Measurements from ENCODE around the gene CTIF. TPM values are rescaled to one million over a fixed set of nuclear protein-coding genes. Genes with fewer than 3 reads are reported as not detected.

The CTIF gene
- total and polyA plus RNA-seq, 4 donors: 12.2 to 45.7 (median 32.6) TPM

- Histone ChIP-seq H3K9ac (ENCODE audit: insufficient read depth in 1 of 2, low read length in 2 of 2) (no peak overlapping the region), H3K9me3 (ENCODE audit: control insufficient read depth in 4 of 4, insufficient read depth in 3 of 4, low read length in 3 of 4) (no peaks in the 10 kb centered on the region), H3K4me3 (no peak overlapping the region), H3K4me1 (ENCODE audit: control insufficient read depth in 5 of 5, insufficient read depth in 5 of 5, low read length in 5 of 5) (peaks cover 0 to 32% (median 19%) of the 10 kb centered on the region in 5 donors), H3K27ac (ENCODE audit: low read depth in 1 of 2, low read length in 1 of 2) (no peak overlapping the region), H3K27me3 (ENCODE audit: control insufficient read depth in 3 of 3, insufficient read depth in 3 of 3, low read length in 2 of 3) (no peaks in the 10 kb centered on the region), H3K36me3 (ENCODE audit: control insufficient read depth in 4 of 4, insufficient read depth in 4 of 4, low read length in 4 of 4) (no peaks in the 10 kb centered on the region)
- no peak for ATAC-seq (ENCODE audit: insufficient read depth, low FRiP score)
- no peak for DNase-seq
- no peak for TF ChIP-seq CTCF (IDR thresholded peaks at IDR 0.05; ENCODE audit: control extremely low read depth, extremely low read depth)
- WGBS, 2 donors: 97 to 99% methylated on average over 4 of the region's 4 CpGs
These were observed 352.9 kb downstream of the CTIF start for GRCh38 chr18:48891721-48892120.

- Histone ChIP-seq H3K9me3 (ENCODE audit: control insufficient read depth in 4 of 4, insufficient read depth in 3 of 4, low read length in 3 of 4) (no peaks in the 10 kb centered on the region), H3K4me3 (no peak overlapping the region), H3K27ac (ENCODE audit: low read depth in 1 of 2, low read length in 1 of 2) (no peak overlapping the region), H3K4me1 (ENCODE audit: control insufficient read depth in 5 of 5, insufficient read depth in 5 of 5, low read length in 5 of 5) (peaks cover 0 to 32% (median 17%) of the 10 kb centered on the region in 5 donors), H3K36me3 (ENCODE audit: control insufficient read depth in 4 of 4, insufficient read depth in 4 of 4, low read length in 4 of 4) (no peaks in the 10 kb centered on the region), H3K27me3 (ENCODE audit: control insufficient read depth in 3 of 3, insufficient read depth in 3 of 3, low read length in 2 of 3) (no peaks in the 10 kb centered on the region), H3K9ac (ENCODE audit: insufficient read depth in 1 of 2, low read length in 2 of 2) (no peak overlapping the region)
- no peak for TF ChIP-seq CTCF (IDR thresholded peaks at IDR 0.05; ENCODE audit: control extremely low read depth, extremely low read depth)
- DNase-seq (no peak), ATAC-seq (ENCODE audit: insufficient read depth, low FRiP score) (no peak)
- WGBS, 2 donors: 92 to 95% methylated on average over 22 of the region's 22 CpGs
These were observed 353.5 kb downstream of the CTIF start for GRCh38 chr18:48892146-48892855.

GRCh38 chr18:48893061-48893607 is 354.3 kb downstream of the CTIF start:
- ATAC-seq (ENCODE audit: insufficient read depth, low FRiP score): no peak
- Histone ChIP-seq H3K9ac (ENCODE audit: insufficient read depth in 1 of 2, low read length in 2 of 2) (no peak overlapping the region), H3K27me3 (ENCODE audit: control insufficient read depth in 3 of 3, insufficient read depth in 3 of 3, low read length in 2 of 3) (no peaks in the 10 kb centered on the region), H3K4me3 (no peak overlapping the region), H3K4me1 (ENCODE audit: control insufficient read depth in 5 of 5, insufficient read depth in 5 of 5, low read length in 5 of 5) (peaks cover 0 to 30% (median 15%) of the 10 kb centered on the region in 5 donors), H3K9me3 (ENCODE audit: control insufficient read depth in 4 of 4, insufficient read depth in 3 of 4, low read length in 3 of 4) (no peaks in the 10 kb centered on the region), H3K27ac (ENCODE audit: low read depth in 1 of 2, low read length in 1 of 2) (no peak overlapping the region), H3K36me3 (ENCODE audit: control insufficient read depth in 4 of 4, insufficient read depth in 4 of 4, low read length in 4 of 4) (no peaks in the 10 kb centered on the region)
- 72 to 84% methylated on average over 14 of the region's 14 CpGs for WGBS, 2 donors
- no peak for TF ChIP-seq CTCF (IDR thresholded peaks at IDR 0.05; ENCODE audit: control extremely low read depth, extremely low read depth)
- no peak for DNase-seq
